Fibroblast of villous mesenchyme (primary cell): ENCODE data around the gene HMBS. TPM values are rescaled to one million over a fixed set of nuclear protein-coding genes. Genes with fewer than 3 reads are reported as not detected.

Experiments
- DNase-seq: peaks from one replicate; pipeline ENCODE4 v3.0.0-alpha.2; 2010; ENCODE audit warnings: low read depth
- H3K4me3 ChIP-seq: 2 replicates; pipeline ENCODE4 v1.5.1; 2011; ENCODE audit warnings: low read depth, mild to moderate bottlenecking, low read length
- total RNA-seq: library from RNA; depleted of rRNA; stranded (reverse); fragments of >200 nt; gene quantifications from 2 replicates; pipeline ENCODE4 v1.2.3, GENCODE V29; 2012
- TF ChIP-seq, protein P1 (sequence below): IDR thresholded peaks from 2 replicates; pipeline ENCODE4 v1.5.1; 2012; ENCODE audit warnings: low read depth, mild to moderate bottlenecking, low read length; ENCODE audit not compliant: insufficient read depth

Gene HMBS
- total RNA-seq, 1 donor, result 11.2 TPM

DNA sequence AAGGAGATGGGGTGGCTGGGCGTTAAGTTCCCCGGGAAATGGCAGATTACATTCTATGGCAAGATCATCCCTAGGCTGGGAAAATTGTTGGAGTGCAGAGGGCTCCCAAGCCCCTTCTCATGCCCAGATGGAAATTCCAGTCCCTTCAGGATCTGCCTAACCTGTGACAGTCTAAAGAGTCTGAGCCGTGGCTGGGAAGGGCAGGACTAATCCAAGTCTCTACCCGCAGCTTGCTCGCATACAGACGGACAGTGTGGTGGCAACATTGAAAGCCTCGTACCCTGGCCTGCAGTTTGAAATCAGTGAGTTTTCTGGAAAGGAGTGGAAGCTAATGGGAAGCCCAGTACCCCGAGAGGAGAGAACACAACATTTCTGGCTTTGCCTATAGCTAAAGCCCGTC is 3.7 kb downstream of the HMBS start:
- DNase-seq, result no peak
- TF ChIP-seq, protein P1, sequence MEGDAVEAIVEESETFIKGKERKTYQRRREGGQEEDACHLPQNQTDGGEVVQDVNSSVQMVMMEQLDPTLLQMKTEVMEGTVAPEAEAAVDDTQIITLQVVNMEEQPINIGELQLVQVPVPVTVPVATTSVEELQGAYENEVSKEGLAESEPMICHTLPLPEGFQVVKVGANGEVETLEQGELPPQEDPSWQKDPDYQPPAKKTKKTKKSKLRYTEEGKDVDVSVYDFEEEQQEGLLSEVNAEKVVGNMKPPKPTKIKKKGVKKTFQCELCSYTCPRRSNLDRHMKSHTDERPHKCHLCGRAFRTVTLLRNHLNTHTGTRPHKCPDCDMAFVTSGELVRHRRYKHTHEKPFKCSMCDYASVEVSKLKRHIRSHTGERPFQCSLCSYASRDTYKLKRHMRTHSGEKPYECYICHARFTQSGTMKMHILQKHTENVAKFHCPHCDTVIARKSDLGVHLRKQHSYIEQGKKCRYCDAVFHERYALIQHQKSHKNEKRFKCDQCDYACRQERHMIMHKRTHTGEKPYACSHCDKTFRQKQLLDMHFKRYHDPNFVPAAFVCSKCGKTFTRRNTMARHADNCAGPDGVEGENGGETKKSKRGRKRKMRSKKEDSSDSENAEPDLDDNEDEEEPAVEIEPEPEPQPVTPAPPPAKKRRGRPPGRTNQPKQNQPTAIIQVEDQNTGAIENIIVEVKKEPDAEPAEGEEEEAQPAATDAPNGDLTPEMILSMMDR, result no peak
- H3K4me3 ChIP-seq, result no peak overlapping the region

DNA sequence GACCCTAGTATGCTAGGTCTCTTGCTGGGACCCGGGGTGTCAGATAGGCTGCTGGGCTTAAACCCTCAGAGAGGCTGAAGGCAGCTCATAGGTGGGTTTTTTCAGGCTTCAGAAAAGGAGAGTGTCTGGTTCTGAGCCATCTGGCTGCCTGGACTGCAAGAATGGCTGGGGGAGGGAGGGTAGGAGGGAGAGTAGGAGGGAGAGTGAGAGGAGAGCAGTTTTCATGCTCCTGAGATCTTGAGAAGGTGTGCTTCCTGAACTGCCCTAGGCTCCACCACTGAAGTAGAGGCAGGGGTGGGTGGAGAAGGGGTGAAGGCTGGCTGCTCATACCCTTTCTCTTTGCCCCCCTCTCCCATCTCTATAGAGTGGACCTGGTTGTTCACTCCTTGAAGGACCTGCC is 4.6 kb downstream of the HMBS start:
- H3K4me3 ChIP-seq, result no peak overlapping the region
- DNase-seq, result no peak
- TF ChIP-seq, protein P1, result no peak

DNA sequence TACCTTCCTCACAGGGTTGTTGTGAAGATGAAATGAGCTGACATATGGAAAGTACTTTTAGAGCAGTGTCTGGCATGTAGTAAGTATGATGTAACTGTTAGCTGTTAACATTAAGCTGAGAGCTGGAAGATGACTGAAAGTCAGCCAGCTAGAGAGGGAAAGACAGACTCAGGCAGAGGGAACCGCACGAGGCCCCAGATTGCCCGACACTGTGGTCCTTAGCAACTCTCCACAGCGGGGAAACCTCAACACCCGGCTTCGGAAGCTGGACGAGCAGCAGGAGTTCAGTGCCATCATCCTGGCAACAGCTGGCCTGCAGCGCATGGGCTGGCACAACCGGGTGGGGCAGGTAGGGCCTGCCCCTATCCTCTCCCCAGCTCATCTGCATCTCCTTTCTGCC is 6.5 kb downstream of the HMBS start:
- no peak for DNase-seq
- no peak overlapping the region for H3K4me3 ChIP-seq
- TF ChIP-seq, protein P1, result no peak

DNA sequence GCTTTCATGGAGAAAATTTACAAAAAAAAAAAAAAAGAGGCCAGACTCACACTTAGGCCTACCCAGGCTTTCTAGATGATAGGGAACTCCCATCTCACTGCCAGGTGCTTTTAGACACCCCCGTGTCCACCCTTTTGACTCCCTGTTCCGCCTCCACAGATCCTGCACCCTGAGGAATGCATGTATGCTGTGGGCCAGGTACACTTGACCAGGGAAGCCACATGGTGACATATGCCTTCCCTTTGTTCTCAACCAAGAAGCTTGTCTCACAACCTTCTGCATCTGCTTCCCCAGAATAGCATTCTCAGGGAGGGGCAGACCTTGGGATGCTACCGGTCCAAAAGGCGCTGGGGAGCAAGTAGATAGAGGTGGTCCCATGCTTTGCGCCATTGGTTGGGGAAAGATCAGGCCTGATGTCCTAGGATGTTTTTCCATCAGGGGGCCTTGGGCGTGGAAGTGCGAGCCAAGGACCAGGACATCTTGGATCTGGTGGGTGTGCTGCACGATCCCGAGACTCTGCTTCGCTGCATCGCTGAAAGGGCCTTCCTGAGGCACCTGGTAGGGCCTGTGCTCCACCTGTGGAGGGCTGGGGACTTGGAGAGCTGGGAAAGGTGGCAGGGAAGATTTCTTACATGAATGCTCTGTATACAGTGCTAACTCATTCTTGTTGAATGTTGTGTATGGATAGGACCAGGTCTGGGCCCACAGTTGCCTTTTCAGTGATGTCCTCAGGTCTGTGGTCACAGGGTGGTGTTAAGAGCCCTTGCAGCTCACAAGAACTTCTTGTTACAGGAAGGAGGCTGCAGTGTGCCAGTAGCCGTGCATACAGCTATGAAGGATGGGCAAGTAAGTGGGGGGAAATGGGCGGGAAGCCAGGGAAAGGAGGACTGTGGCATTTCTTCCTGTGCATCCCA is 7.5 kb downstream of the HMBS start:
- no peak for DNase-seq
- TF ChIP-seq, protein P1, result no peak
- peak overlapping the region; percentile 80 for H3K4me3 ChIP-seq

DNA sequence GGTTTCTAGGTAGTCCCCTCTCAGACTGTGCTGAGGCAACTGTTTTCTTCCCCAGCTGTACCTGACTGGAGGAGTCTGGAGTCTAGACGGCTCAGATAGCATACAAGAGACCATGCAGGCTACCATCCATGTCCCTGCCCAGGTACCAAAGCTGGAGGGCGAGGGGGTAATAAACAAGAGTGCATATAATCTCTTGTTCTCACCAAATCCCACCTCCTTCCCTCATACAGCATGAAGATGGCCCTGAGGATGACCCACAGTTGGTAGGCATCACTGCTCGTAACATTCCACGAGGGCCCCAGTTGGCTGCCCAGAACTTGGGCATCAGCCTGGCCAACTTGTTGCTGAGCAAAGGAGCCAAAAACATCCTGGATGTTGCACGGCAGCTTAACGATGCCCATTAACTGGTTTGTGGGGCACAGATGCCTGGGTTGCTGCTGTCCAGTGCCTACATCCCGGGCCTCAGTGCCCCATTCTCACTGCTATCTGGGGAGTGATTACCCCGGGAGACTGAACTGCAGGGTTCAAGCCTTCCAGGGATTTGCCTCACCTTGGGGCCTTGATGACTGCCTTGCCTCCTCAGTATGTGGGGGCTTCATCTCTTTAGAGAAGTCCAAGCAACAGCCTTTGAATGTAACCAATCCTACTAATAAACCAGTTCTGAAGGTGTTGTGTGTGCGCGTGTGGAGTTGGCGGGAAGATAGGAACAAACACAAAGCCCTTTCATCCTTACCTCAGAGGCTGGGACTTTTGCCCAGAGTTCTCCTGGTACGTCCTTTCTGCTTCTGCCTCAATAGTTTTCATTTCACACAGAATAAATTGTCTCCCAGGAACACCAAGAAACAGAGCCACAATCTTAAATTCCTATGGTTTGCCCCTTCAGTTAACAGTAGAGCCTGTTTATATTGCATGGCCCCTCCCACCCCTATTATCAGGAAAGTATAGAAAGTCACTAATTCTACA is 8.5 kb downstream of the HMBS start:
- TF ChIP-seq, protein P1, result no peak
- peak overlapping the region; percentile 80 for H3K4me3 ChIP-seq
- peak; percentile 29 for DNase-seq

DNA sequence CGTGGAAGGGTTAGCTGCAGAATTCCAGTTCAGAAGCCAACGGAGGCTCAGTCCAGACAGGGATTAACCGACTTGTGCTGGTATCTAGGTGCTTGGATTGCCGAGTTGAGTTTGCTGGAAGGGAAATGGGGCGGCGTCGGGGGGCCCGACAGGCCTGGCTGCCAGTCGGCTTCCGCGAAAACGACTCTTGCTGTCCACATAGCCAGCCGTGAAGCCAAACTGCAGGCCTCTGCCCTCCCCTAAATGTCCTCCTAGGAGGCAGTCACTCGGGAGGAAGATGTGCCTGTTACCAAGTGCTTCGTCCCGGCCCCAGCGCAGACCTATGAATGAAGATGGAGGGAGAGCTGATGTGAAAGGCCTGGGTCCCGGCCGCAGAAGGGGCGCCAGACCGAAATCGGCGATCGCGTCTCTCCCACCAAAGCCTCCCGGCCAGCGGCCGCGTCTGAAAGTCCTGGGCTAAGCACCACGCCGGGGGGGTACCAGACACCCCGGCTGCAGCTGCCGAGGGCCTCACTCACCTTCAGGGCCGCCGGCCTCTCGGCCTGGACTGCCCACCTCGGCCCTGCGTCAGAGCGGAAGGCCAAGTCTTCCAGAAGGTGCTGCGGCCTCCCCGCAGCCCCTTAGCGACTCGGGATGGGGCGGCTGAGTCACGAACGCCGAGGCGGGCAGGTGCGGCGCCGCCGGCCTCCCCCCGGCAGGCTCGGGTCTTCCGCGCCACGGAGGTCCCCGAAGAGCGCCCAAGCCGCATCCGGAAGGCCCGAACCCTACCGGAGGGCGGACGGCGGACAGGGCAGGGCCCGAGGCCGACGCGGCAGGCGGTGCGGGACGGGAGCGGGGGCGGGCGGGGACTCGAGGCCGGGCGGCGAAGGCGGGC is 9.5 kb downstream of the HMBS start:
- peak overlapping the region; percentile 80 for H3K4me3 ChIP-seq
- TF ChIP-seq, protein P1, result no peak
- DNase-seq, result peak; percentile 55
